ENCODE results near the gene DPM1.

DNA sequence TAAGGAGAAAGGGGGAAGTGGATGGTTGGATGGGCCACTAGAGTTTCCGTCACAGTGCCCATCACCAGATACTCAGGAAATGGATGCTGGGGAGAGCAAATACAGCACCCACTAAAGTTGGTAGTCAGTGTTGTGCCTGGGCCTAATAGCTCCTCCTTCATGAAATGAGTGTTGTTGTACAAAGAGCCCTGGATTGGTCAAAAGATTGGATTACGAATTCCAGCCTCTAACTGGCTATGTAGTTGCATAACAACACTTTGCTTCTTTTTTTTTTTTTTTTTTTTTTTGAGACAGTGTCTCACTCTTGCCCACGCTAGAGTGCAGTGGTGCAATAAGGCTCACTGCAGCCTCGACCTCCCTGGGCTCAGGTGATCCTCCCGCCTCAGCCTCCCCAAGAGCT lies 37.2 kb upstream of the DPM1 start:
- TF ChIP-seq POLR2AphosphoS5 (IDR thresholded peaks at IDR 0.05; ENCODE audit: low read depth, low read length) (no peak), POLR2A (IDR thresholded peaks at IDR 0.05; ENCODE audit: low read depth, low read length) (no peak)
